ENCODE data around the gene FCHO1. TPM values are rescaled to one million over a fixed set of nuclear protein-coding genes. Genes with fewer than 3 reads are reported as not detected.

Gene FCHO1
- polyA plus RNA-seq, 1 donor (not counting 4 experiments of a cell fraction or from before 2014, with no cell fraction given): 0.14 TPM

GRCh38 chr19:17755443-17755890 is 4.2 kb downstream of the FCHO1 start:
- dilution Hi-C loops (cut with MboI; ENCODE audit: extremely low pct_ligation_motif_present, low sequenced_read_pairs): no loop called here
- Histone ChIP-seq H3K79me2 (ENCODE audit: control insufficient read depth, insufficient read depth, low read length) (no peaks in the 10 kb centered on the region), H3K4me2 (ENCODE audit: control insufficient read depth, extremely low read depth, insufficient read depth, low read depth, low read length) (no peak overlapping the region), H3K4me3 (ENCODE audit: control insufficient read depth in 2 of 3, extremely low read depth in 1 of 3, insufficient read depth in 2 of 3, low read depth in 1 of 3, low read length in 3 of 3) (no peak overlapping the region), H3K9ac (ENCODE audit: control insufficient read depth, extremely low read depth, insufficient read depth, low read length) (no peak overlapping the region), H4K20me1 (ENCODE audit: control insufficient read depth, extremely low read depth, insufficient read depth, low read length) (no peaks in the 10 kb centered on the region), H2AFZ (ENCODE audit: control insufficient read depth, low read length) (no peak overlapping the region), H3K9me1 (ENCODE audit: control insufficient read depth, extremely low read depth, insufficient read depth, low read length) (no peaks in the 10 kb centered on the region), H3K27ac (ENCODE audit: control insufficient read depth, insufficient read depth, low read length) (no peak overlapping the region), H3K27me3 (ENCODE audit: control insufficient read depth, extremely low read depth, insufficient read depth, low read length) (peaks cover 9% of the 10 kb centered on the region), H3K9me3 (ENCODE audit: control insufficient read depth, low read depth, low read length) (no peaks in the 10 kb centered on the region), H3K36me3 (ENCODE audit: control insufficient read depth in 2 of 2, extremely low read depth in 1 of 2, insufficient read depth in 2 of 2, low read length in 2 of 2) (no peaks in the 10 kb centered on the region), H3K4me1 (ENCODE audit: control insufficient read depth, extremely low read depth, insufficient read depth, low read length) (peaks cover 12% of the 10 kb centered on the region)
- no peak for TF ChIP-seq CTCF (optimal IDR thresholded peaks at IDR 0.05 in 1 of 3, IDR thresholded peaks at IDR 0.05 in 1 of 3, conservative IDR thresholded peaks at IDR 0.05 in 1 of 3; ENCODE audit: extremely low read depth in 1 of 3, insufficient read depth in 2 of 3, low read length in 3 of 3)
- no peak for TF ChIP-seq EZH2 (IDR thresholded peaks at IDR 0.05; ENCODE audit: low read length)
- no peak for FAIRE-seq
- DNase-seq (ENCODE audit: low read depth, low spot score): no peak

- DNase-seq (ENCODE audit: low read depth, low spot score) (no peak), FAIRE-seq (no peak)
- no peak overlapping the region for H2AFZ ChIP-seq (ENCODE audit: control insufficient read depth, low read length)
- H3K4me3 ChIP-seq (ENCODE audit: control insufficient read depth in 2 of 3, extremely low read depth in 1 of 3, insufficient read depth in 2 of 3, low read depth in 1 of 3, low read length in 3 of 3): no peak overlapping the region
- H3K9me3 ChIP-seq (ENCODE audit: control insufficient read depth, low read depth, low read length): no peaks in the 10 kb centered on the region
- no peaks in the 10 kb centered on the region for H3K79me2 ChIP-seq (ENCODE audit: control insufficient read depth, insufficient read depth, low read length)
- peaks cover 12% of the 10 kb centered on the region for H3K4me1 ChIP-seq (ENCODE audit: control insufficient read depth, extremely low read depth, insufficient read depth, low read length)
- dilution Hi-C loops (cut with MboI; ENCODE audit: extremely low pct_ligation_motif_present, low sequenced_read_pairs): no loop called here
- H3K9ac ChIP-seq (ENCODE audit: control insufficient read depth, extremely low read depth, insufficient read depth, low read length): no peak overlapping the region
- no peak overlapping the region for H3K4me2 ChIP-seq (ENCODE audit: control insufficient read depth, extremely low read depth, insufficient read depth, low read depth, low read length)
- peaks cover 9% of the 10 kb centered on the region for H3K27me3 ChIP-seq (ENCODE audit: control insufficient read depth, extremely low read depth, insufficient read depth, low read length)
- H3K9me1 ChIP-seq (ENCODE audit: control insufficient read depth, extremely low read depth, insufficient read depth, low read length): no peaks in the 10 kb centered on the region
- no peaks in the 10 kb centered on the region for H3K36me3 ChIP-seq (ENCODE audit: control insufficient read depth in 2 of 2, extremely low read depth in 1 of 2, insufficient read depth in 2 of 2, low read length in 2 of 2)
- TF ChIP-seq CTCF (optimal IDR thresholded peaks at IDR 0.05 in 1 of 3, IDR thresholded peaks at IDR 0.05 in 1 of 3, conservative IDR thresholded peaks at IDR 0.05 in 1 of 3; ENCODE audit: extremely low read depth in 1 of 3, insufficient read depth in 2 of 3, low read length in 3 of 3) (no peak), EZH2 (IDR thresholded peaks at IDR 0.05; ENCODE audit: low read length) (no peak)
- no peak overlapping the region for H3K27ac ChIP-seq (ENCODE audit: control insufficient read depth, insufficient read depth, low read length)
- H4K20me1 ChIP-seq (ENCODE audit: control insufficient read depth, extremely low read depth, insufficient read depth, low read length): no peaks in the 10 kb centered on the region
Measured at GRCh38 chr19:17755977-17756670, 4.8 kb downstream of the FCHO1 start.

All from keratinocyte (primary cell).